Muscle of arm (tissue), 12 donors: ENCODE measurements around the gene FGF8. TPM values are rescaled to one million over a fixed set of nuclear protein-coding genes. Genes with fewer than 3 reads are reported as not detected.
A peak's percentile ranks its signal among the peaks of the same experiment; 100 is the strongest.

ENCODE experiments used
- DNase-seq: peaks from one replicate; pipeline ENCODE4 v3.0.0-alpha.2; 2013
- polyA plus RNA-seq, 12 donors: library from polyadenylated mRNA; unstranded; fragments of 120-200 nt; gene quantifications; one replicate each; pipeline ENCODE4 v1.2.1, GENCODE V29; 2013; ENCODE audit not compliant: insufficient read length in 12 of 12

The FGF8 gene
- polyA plus RNA-seq, 12 donors = 0.21 to 0.60 (median 0.31) TPM; not detected in 4

- no peak for DNase-seq
Measured at GRCh38 chr10:101781984-101782810, 6.3 kb upstream of the FGF8 start.

GRCh38 chr10:101781655-101781983, 5.7 kb upstream of the FGF8 start:
- DNase-seq = no peak

- peak; percentile 51 for DNase-seq
Measured at GRCh38 chr10:101780818-101781654, 5.1 kb upstream of the FGF8 start.

GRCh38 chr10:101780187-101780817, 4.4 kb upstream of the FGF8 start:
- DNase-seq = no peak

- DNase-seq = peak; percentile 54
Measured at GRCh38 chr10:101779544-101780186, 3.8 kb upstream of the FGF8 start.

GRCh38 chr10:101778781-101779543, 3.0 kb upstream of the FGF8 start:
- DNase-seq = peak; percentile 21

- no peak for DNase-seq
Measured at GRCh38 chr10:101778151-101778780, 2.4 kb upstream of the FGF8 start.

- DNase-seq = no peak
Measured at GRCh38 chr10:101777619-101778145, 1.8 kb upstream of the FGF8 start.

- no peak for DNase-seq
Measured at GRCh38 chr10:101776161-101776817, 375 bp upstream of the FGF8 start.

GRCh38 chr10:101774589-101775272, 1.2 kb downstream of the FGF8 start:
- no peak for DNase-seq

- peak; percentile 23 for DNase-seq
Measured at GRCh38 chr10:101773923-101774588, 1.9 kb downstream of the FGF8 start.

- DNase-seq = no peak
Measured at GRCh38 chr10:101772895-101773761, 2.8 kb downstream of the FGF8 start.

GRCh38 chr10:101772017-101772894, 3.7 kb downstream of the FGF8 start:
- no peak for DNase-seq

- no peak for DNase-seq
Measured at GRCh38 chr10:101771380-101771779, 4.5 kb downstream of the FGF8 start.

GRCh38 chr10:101770331-101771215, 5.3 kb downstream of the FGF8 start:
- no peak for DNase-seq
